Fibroblast of lung (primary cell): ENCODE measurements around the gene TBC1D7. TPM values are rescaled to one million over a fixed set of nuclear protein-coding genes. Genes with fewer than 3 reads are reported as not detected.

Experiments used
- DNase-seq, 2 donors: peaks; one replicate each; pipeline versions ENCODE4 v3.0.0 to v3.0.0-alpha.2; 2010; ENCODE audit warnings: low read depth in 2 of 2
- H2AFZ ChIP-seq: 2 replicates; pipeline ENCODE4 v1.5.1; 2012; ENCODE audit warnings: low read length, control low read depth, inconsistent platforms
- H3K27ac ChIP-seq: 2 replicates; pipeline ENCODE4 v1.5.1; 2011; ENCODE audit warnings: low read length, control low read depth; ENCODE audit not compliant: insufficient read depth
- H3K27me3 ChIP-seq: 2 replicates; pipeline ENCODE4 v1.5.1; 2011; ENCODE audit warnings: mild to moderate bottlenecking, low read length; ENCODE audit not compliant: control insufficient read depth, insufficient read depth
- H3K36me3 ChIP-seq: 2 replicates; pipeline ENCODE4 v1.5.1; 2011; ENCODE audit warnings: low read length; ENCODE audit not compliant: control insufficient read depth, insufficient read depth
- H3K4me1 ChIP-seq: 2 replicates; pipeline ENCODE4 v1.5.1; 2011; ENCODE audit warnings: low read length; ENCODE audit not compliant: control insufficient read depth, insufficient read depth; ENCODE audit errors: extremely low read depth
- H3K4me2 ChIP-seq: 2 replicates; pipeline ENCODE4 v1.5.1; 2011; ENCODE audit warnings: low read length, control low read depth; ENCODE audit not compliant: insufficient read depth; ENCODE audit errors: extremely low read depth
- H3K4me3 ChIP-seq, 4 experiments: fragments of 200-600 bp in 1 of 4; sonication (generic) in 1 of 4; replicated peaks in 1 of 4; 2 replicates each; pipeline ENCODE4 v1.5.1; 2011 to 2016; ENCODE audit warnings: low read length in 4 of 4, low read depth in 3 of 4, mild to moderate bottlenecking in 3 of 4, control low read depth in 2 of 4, inconsistent platforms in 1 of 4, mixed read lengths in 1 of 4; ENCODE audit not compliant: insufficient read depth in 1 of 4; ENCODE audit errors: control extremely low read depth in 1 of 4
- H3K79me2 ChIP-seq: 2 replicates; pipeline ENCODE4 v1.5.1; 2012; ENCODE audit warnings: mild to moderate bottlenecking, low read length, inconsistent platforms; ENCODE audit not compliant: control insufficient read depth, insufficient read depth
- H3K9ac ChIP-seq: 2 replicates; pipeline ENCODE4 v1.5.1; 2011; ENCODE audit warnings: mild to moderate bottlenecking, low read length, control low read depth; ENCODE audit not compliant: insufficient read depth
- H3K9me3 ChIP-seq: 2 replicates; pipeline ENCODE4 v1.5.1; 2012; ENCODE audit warnings: low read depth, low read length; ENCODE audit not compliant: control insufficient read depth, insufficient read depth
- H4K20me1 ChIP-seq: 2 replicates; pipeline ENCODE4 v1.5.1; 2011; ENCODE audit warnings: low read length; ENCODE audit not compliant: control insufficient read depth, insufficient read depth; ENCODE audit errors: extremely low read depth
- CTCF ChIP-seq, 2 donors: IDR thresholded peaks in 1 of 2; conservative IDR thresholded peaks in 1 of 2; 1 replicate in 1 of 2; 2 replicates in 1 of 2; pipeline ENCODE4 v1.5.1; 2011 to 2012; ENCODE audit warnings: low read length in 2 of 2, control low read depth in 1 of 2, inconsistent platforms in 1 of 2, low read depth in 1 of 2, mild to moderate bottlenecking in 1 of 2
- EZH2 ChIP-seq: IDR thresholded peaks from 2 replicates; pipeline ENCODE4 v1.5.1; 2012; ENCODE audit warnings: low read length, control low read depth, mild to moderate bottlenecking; ENCODE audit errors: missing control alignments
- polyA plus RNA-seq, 2 donors: library from polyadenylated mRNA; depleted of rRNA in 1 of 2; stranded (reverse) in 1 of 2; unstranded in 1 of 2; fragments of >200 nt; gene quantifications; 2 replicates each; pipeline ENCODE4 v1.2.1, GENCODE V29; 2011 to 2012; ENCODE audit warnings: missing spikeins in 1 of 2
- total RNA-seq: library from RNA; depleted of rRNA; stranded (reverse); fragments of >200 nt; gene quantifications from 2 replicates; pipeline ENCODE4 v1.2.1, GENCODE V29; 2014

TBC1D7 gene
- total and polyA plus RNA-seq, 2 donors (not counting 1 experiment from before 2014, with no cell fraction given), result 19.3 to 31.1 TPM

- Histone ChIP-seq H3K27me3 (no peaks in the 10 kb centered on the region), H3K9ac (no peak overlapping the region), H4K20me1 (no peaks in the 10 kb centered on the region), H3K79me2 (no peaks in the 10 kb centered on the region), H3K9me3 (no peaks in the 10 kb centered on the region), H3K27ac (no peak overlapping the region), H2AFZ (no peak overlapping the region), H3K36me3 (peaks cover 5% of the 10 kb centered on the region), H3K4me1 (no peaks in the 10 kb centered on the region), H3K4me2 (no peak overlapping the region), H3K4me3 (no peak overlapping the region)
- no peak for DNase-seq
- TF ChIP-seq EZH2, result no peak
- TF ChIP-seq CTCF (conservative IDR thresholded peaks at IDR 0.05 in 1 of 2, IDR thresholded peaks at IDR 0.05 in 1 of 2; ENCODE audit: low read depth in 1 of 2, low read length in 2 of 2), result no peak
Observed at GRCh38 chr6:13288969-13289391, 39.4 kb downstream of the TBC1D7 start.

- Histone ChIP-seq H3K36me3 (peaks cover 3% of the 10 kb centered on the region), H3K4me1 (no peaks in the 10 kb centered on the region), H3K9ac (no peak overlapping the region), H3K9me3 (no peaks in the 10 kb centered on the region), H2AFZ (no peak overlapping the region), H3K4me2 (no peak overlapping the region), H3K4me3 (no peak overlapping the region), H3K27me3 (no peaks in the 10 kb centered on the region), H3K27ac (no peak overlapping the region), H4K20me1 (no peaks in the 10 kb centered on the region), H3K79me2 (no peaks in the 10 kb centered on the region)
- TF ChIP-seq CTCF (conservative IDR thresholded peaks at IDR 0.05 in 1 of 2, IDR thresholded peaks at IDR 0.05 in 1 of 2; ENCODE audit: low read depth in 1 of 2, low read length in 2 of 2), result no peak
- no peak for TF ChIP-seq EZH2
- DNase-seq, result no peak
Observed at GRCh38 chr6:13288481-13288880, 39.9 kb downstream of the TBC1D7 start.

- Histone ChIP-seq H3K4me2 (no peak overlapping the region), H3K36me3 (no peaks in the 10 kb centered on the region), H2AFZ (no peak overlapping the region), H4K20me1 (no peaks in the 10 kb centered on the region), H3K27me3 (no peaks in the 10 kb centered on the region), H3K79me2 (no peaks in the 10 kb centered on the region), H3K4me1 (no peaks in the 10 kb centered on the region), H3K9me3 (no peaks in the 10 kb centered on the region), H3K4me3 (no peak overlapping the region), H3K9ac (no peak overlapping the region), H3K27ac (no peak overlapping the region)
- TF ChIP-seq EZH2 (no peak), CTCF (conservative IDR thresholded peaks at IDR 0.05 in 1 of 2, IDR thresholded peaks at IDR 0.05 in 1 of 2; ENCODE audit: low read depth in 1 of 2, low read length in 2 of 2) (no peak)
- DNase-seq, result no peak
Observed at GRCh38 chr6:13287104-13287503, 41.2 kb downstream of the TBC1D7 start.
